Measurements from ENCODE around the gene FAM83G.

Gene FAM83G

GRCh38 chr17:19018600-19018950, 14.0 kb upstream of the FAM83G start:
- Histone ChIP-seq H3K4me3 (ENCODE audit: insufficient read length, low read depth) (no peak overlapping the region), H3K36me3 (ENCODE audit: insufficient read depth, insufficient read length, low read length) (no peaks in the 10 kb centered on the region), H3K9ac (ENCODE audit: insufficient read length, low read depth) (no peak overlapping the region), H3K27me3 (ENCODE audit: insufficient read depth, insufficient read length) (no peaks in the 10 kb centered on the region), H3K4me1 (ENCODE audit: insufficient read depth, insufficient read length) (peaks cover 9% of the 10 kb centered on the region), H3K9me3 (ENCODE audit: insufficient read depth, low read length) (no peaks in the 10 kb centered on the region)
- TF ChIP-seq ZNF274 (IDR thresholded peaks at IDR 0.05; ENCODE audit: low read depth, low read length) = no peak
- TF ChIP-seq YY1 (IDR thresholded peaks at IDR 0.05; ENCODE audit: insufficient read depth, insufficient read length) = no peak
- TF ChIP-seq SUZ12 (IDR thresholded peaks at IDR 0.05; ENCODE audit: extremely low read depth, insufficient read depth, insufficient read length) = no peak
- DNase-seq (ENCODE audit: low read depth, low spot score) = no peak

DNA sequence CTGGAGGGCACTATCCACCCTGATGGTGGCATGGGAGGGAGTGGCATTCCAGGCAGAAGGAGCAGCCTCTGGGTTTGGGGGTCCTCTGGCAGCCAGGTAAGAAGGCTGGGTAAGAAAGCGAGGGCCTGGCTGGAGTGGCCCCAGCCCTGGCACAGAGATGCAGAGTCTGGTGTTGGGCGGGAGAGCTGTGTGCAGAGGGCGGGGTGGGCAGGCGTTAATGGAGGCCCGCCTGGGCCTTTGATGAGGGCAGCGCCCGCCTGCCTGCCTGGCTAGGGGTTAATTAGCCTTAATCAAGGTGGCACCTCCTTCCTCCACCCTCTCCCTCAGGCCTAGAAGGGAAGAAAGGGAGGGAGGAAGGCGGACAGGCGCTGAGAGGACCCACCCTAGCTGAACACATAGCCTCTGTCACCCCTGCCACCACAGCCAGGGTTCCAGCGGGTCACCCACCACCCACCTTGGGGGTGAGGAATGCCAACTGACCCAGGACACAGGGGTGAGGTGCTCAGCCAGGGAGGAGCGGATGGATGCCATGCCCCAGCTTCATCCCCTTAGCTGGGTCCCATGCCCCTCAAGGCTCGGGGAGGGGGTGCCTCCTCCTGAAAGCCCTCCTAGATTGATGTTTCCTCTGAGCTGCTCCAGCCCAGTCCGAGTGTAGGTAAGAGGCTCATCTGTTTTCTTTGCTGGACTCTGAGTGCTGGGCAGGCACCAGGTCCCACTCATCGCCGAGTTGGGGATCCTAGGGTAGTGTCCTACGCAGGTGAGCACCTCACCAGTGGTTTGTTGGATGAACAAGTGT, 13.4 kb upstream of the FAM83G start:
- TF ChIP-seq ZNF274 (IDR thresholded peaks at IDR 0.05; ENCODE audit: low read depth, low read length) (no peak), SUZ12 (IDR thresholded peaks at IDR 0.05; ENCODE audit: extremely low read depth, insufficient read depth, insufficient read length) (no peak)
- no peaks in the 10 kb centered on the region for H3K27me3 ChIP-seq (ENCODE audit: insufficient read depth, insufficient read length)
- no peaks in the 10 kb centered on the region for H3K9me3 ChIP-seq (ENCODE audit: insufficient read depth, low read length)
- no peak for DNase-seq (ENCODE audit: low read depth, low spot score)
- H3K4me1 ChIP-seq (ENCODE audit: insufficient read depth, insufficient read length) = peaks cover 9% of the 10 kb centered on the region
- H3K9ac ChIP-seq (ENCODE audit: insufficient read length, low read depth) = no peak overlapping the region
- no peaks in the 10 kb centered on the region for H3K36me3 ChIP-seq (ENCODE audit: insufficient read depth, insufficient read length, low read length)
- no peak overlapping the region for H3K4me3 ChIP-seq (ENCODE audit: insufficient read length, low read depth)

- H3K4me3 ChIP-seq (ENCODE audit: insufficient read length, low read depth) = no peak overlapping the region
- H3K9me3 ChIP-seq (ENCODE audit: insufficient read depth, low read length) = no peaks in the 10 kb centered on the region
- no peak for DNase-seq (ENCODE audit: low read depth, low spot score)
- no peaks in the 10 kb centered on the region for H3K27me3 ChIP-seq (ENCODE audit: insufficient read depth, insufficient read length)
- no peaks in the 10 kb centered on the region for H3K36me3 ChIP-seq (ENCODE audit: insufficient read depth, insufficient read length, low read length)
- TF ChIP-seq YY1 (IDR thresholded peaks at IDR 0.05; ENCODE audit: insufficient read depth, insufficient read length) (no peak), SUZ12 (IDR thresholded peaks at IDR 0.05; ENCODE audit: extremely low read depth, insufficient read depth, insufficient read length) (no peak), ZNF274 (IDR thresholded peaks at IDR 0.05; ENCODE audit: low read depth, low read length) (no peak)
- peaks cover 9% of the 10 kb centered on the region for H3K4me1 ChIP-seq (ENCODE audit: insufficient read depth, insufficient read length)
- no peak overlapping the region for H3K9ac ChIP-seq (ENCODE audit: insufficient read length, low read depth)
Observed at GRCh38 chr17:19017401-19017800, 12.8 kb upstream of the FAM83G start.

GRCh38 chr17:19016881-19017280, 12.3 kb upstream of the FAM83G start:
- TF ChIP-seq ZNF274 (IDR thresholded peaks at IDR 0.05; ENCODE audit: low read depth, low read length) = no peak
- no peak for TF ChIP-seq YY1 (IDR thresholded peaks at IDR 0.05; ENCODE audit: insufficient read depth, insufficient read length)
- TF ChIP-seq SUZ12 (IDR thresholded peaks at IDR 0.05; ENCODE audit: extremely low read depth, insufficient read depth, insufficient read length) = no peak
- Histone ChIP-seq H3K9me3 (ENCODE audit: insufficient read depth, low read length) (no peaks in the 10 kb centered on the region), H3K9ac (ENCODE audit: insufficient read length, low read depth) (no peak overlapping the region), H3K4me1 (ENCODE audit: insufficient read depth, insufficient read length) (peaks cover 11% of the 10 kb centered on the region), H3K36me3 (ENCODE audit: insufficient read depth, insufficient read length, low read length) (no peaks in the 10 kb centered on the region), H3K27me3 (ENCODE audit: insufficient read depth, insufficient read length) (no peaks in the 10 kb centered on the region), H3K4me3 (ENCODE audit: insufficient read length, low read depth) (no peak overlapping the region)
- no peak for DNase-seq (ENCODE audit: low read depth, low spot score)

DNA sequence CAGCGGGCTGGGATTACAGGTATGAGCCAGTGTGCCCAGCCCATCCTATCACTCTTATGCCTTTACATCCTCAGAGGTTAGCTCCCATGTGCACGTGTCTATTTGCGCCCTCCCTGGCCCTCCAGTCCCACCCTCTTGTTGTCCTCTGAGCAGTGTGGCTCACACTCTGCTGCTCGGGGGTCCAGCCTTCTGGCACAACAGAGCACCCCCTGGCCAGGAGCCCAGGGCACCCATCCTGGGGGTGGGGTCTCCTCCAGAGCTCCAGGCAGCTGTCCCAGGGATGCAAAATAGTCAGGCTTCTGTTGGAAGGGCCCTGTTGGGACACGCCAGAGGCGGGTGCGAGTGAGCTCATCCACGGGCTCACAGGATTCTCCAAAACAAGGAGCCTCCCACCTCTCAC, 11.7 kb upstream of the FAM83G start:
- Histone ChIP-seq H3K36me3 (ENCODE audit: insufficient read depth, insufficient read length, low read length) (no peaks in the 10 kb centered on the region), H3K9me3 (ENCODE audit: insufficient read depth, low read length) (no peaks in the 10 kb centered on the region), H3K4me1 (ENCODE audit: insufficient read depth, insufficient read length) (peaks cover 17% of the 10 kb centered on the region), H3K9ac (ENCODE audit: insufficient read length, low read depth) (no peak overlapping the region), H3K27me3 (ENCODE audit: insufficient read depth, insufficient read length) (no peaks in the 10 kb centered on the region), H3K4me3 (ENCODE audit: insufficient read length, low read depth) (no peak overlapping the region)
- no peak for DNase-seq (ENCODE audit: low read depth, low spot score)
- no peak for TF ChIP-seq SUZ12 (IDR thresholded peaks at IDR 0.05; ENCODE audit: extremely low read depth, insufficient read depth, insufficient read length)
- TF ChIP-seq ZNF274 (IDR thresholded peaks at IDR 0.05; ENCODE audit: low read depth, low read length) = no peak
- no peak for TF ChIP-seq YY1 (IDR thresholded peaks at IDR 0.05; ENCODE audit: insufficient read depth, insufficient read length)

DNA sequence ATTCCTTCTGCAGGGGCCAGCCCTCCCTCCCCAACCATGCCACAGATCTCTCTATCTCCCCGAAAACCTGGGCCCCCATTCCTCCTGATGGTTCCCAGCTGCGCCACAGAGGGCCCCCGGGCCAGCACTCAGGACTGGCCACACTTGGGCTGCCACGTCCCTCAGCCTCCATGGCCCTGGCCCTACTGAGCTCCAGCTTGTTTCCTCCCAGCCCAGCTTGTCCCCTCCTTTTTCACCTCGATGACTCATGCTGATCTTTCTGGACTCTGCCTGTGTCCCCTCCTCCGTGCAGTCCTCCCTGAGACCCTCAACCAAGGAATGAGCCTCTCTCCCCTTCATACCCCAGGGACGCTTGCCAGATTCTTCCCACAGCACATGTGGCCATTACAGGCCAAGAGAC, 10.9 kb upstream of the FAM83G start:
- H3K27me3 ChIP-seq (ENCODE audit: insufficient read depth, insufficient read length) = no peaks in the 10 kb centered on the region

DNA sequence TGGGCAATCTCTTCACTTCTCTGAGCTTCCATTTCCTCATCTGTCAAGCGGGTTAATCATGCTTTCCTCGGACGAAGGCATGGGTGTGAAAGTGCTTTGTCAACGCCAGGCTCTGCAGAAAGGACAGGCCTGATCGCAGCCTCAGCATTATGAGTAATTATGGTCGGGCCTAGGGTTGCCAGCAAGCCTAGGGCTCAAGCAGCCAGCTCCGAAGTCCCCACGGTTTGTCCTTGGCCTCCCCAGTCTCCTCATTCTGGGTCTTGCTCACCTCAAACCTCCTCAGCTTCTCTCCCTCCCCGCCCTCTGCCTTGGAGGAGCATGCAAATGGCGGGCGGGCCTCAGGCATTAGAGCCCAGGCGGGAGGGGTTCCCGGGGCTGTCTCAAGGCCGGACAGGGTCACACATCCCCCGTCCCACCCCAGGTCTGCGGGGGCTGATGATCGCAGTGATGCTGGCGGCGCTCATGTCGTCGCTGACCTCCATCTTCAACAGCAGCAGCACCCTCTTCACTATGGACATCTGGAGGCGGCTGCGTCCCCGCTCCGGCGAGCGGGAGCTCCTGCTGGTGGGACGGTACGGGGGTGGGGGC, 10.2 kb upstream of the FAM83G start:
- H3K4me1 ChIP-seq (ENCODE audit: insufficient read depth, insufficient read length) = peaks cover 20% of the 10 kb centered on the region
- no peaks in the 10 kb centered on the region for H3K36me3 ChIP-seq (ENCODE audit: insufficient read depth, insufficient read length, low read length)
- no peaks in the 10 kb centered on the region for H3K27me3 ChIP-seq (ENCODE audit: insufficient read depth, insufficient read length)
- H3K9me3 ChIP-seq (ENCODE audit: insufficient read depth, low read length) = no peaks in the 10 kb centered on the region
- no peak for TF ChIP-seq SUZ12 (IDR thresholded peaks at IDR 0.05; ENCODE audit: extremely low read depth, insufficient read depth, insufficient read length)
- TF ChIP-seq YY1 (IDR thresholded peaks at IDR 0.05; ENCODE audit: insufficient read depth, insufficient read length) = no peak
- no peak for TF ChIP-seq ZNF274 (IDR thresholded peaks at IDR 0.05; ENCODE audit: low read depth, low read length)
- DNase-seq (ENCODE audit: low read depth, low spot score) = no peak
- H3K4me3 ChIP-seq (ENCODE audit: insufficient read length, low read depth) = no peak overlapping the region
- H3K9ac ChIP-seq (ENCODE audit: insufficient read length, low read depth) = no peak overlapping the region

More for the DNA sequence above, 10.9 kb upstream of the FAM83G start:
- Histone ChIP-seq H3K4me3 (ENCODE audit: insufficient read length, low read depth) (no peak overlapping the region), H3K36me3 (ENCODE audit: insufficient read depth, insufficient read length, low read length) (no peaks in the 10 kb centered on the region), H3K9me3 (ENCODE audit: insufficient read depth, low read length) (no peaks in the 10 kb centered on the region), H3K9ac (ENCODE audit: insufficient read length, low read depth) (peak overlapping the region; percentile 21), H3K4me1 (ENCODE audit: insufficient read depth, insufficient read length) (peaks cover 17% of the 10 kb centered on the region)
- TF ChIP-seq ZNF274 (IDR thresholded peaks at IDR 0.05; ENCODE audit: low read depth, low read length) (no peak), YY1 (IDR thresholded peaks at IDR 0.05; ENCODE audit: insufficient read depth, insufficient read length) (no peak), SUZ12 (IDR thresholded peaks at IDR 0.05; ENCODE audit: extremely low read depth, insufficient read depth, insufficient read length) (no peak)
- DNase-seq (ENCODE audit: low read depth, low spot score) = no peak
